HG02678 (cell line): Measurements from ENCODE around the gene RDX.
"Not testable (repeated sequence)": the region's sequence is repeated elsewhere in the genome, so short reads cannot be mapped to it uniquely, and the experiment has no call there.

Source experiments
- ATAC-seq: cut with Tn5 transposase; IDR thresholded peaks from one replicate; pipeline ENCODE4 v1.9.1; 2021; ENCODE audit warnings: mild to moderate bottlenecking, moderate library complexity; ENCODE audit not compliant: unreplicated experiment

Gene RDX

GRCh38 chr11:110280595-110280994 lies 15.8 kb downstream of the RDX start:
- ATAC-seq = not testable (repeated sequence)

- ATAC-seq = no peak
Measured at GRCh38 chr11:110279881-110280280, 16.5 kb downstream of the RDX start.

DNA sequence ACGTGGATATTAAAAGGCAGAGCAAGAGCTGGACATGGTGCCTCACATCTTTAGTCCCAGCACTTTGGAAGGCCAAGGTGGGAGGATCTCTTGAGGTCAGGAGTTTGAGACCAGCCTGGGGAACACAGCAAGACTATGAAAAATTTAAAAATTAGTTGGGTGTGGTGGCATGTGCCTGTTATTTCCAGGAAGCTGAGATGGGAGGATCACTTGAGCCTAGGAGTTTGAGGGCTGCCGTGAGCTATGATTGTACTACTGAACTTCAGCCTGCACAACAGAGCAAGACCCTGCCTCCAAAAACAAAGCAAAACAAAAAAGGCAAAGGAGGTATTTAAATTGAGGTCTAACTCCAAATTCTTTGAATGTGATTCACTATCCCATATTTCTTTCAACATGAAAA lies 23.5 kb downstream of the RDX start:
- ATAC-seq = no peak

DNA sequence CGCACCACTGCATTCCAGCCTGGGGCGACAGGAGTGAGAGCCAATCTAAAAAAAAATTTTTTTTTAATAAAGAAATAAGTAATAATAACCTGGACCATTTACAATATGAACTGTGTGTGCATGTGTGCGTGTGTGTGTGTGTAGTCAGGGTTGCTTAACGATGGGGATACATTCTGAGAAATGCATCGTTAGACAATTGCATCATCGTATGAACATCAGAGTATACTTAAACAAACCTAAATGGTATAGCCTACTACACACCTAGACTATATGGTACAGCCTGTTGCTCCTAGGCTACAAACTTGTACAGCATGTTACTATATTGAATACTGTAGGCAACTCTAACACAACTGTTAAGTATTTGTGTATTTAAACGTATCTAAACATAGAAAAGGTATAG lies 26.4 kb downstream of the RDX start:
- ATAC-seq = no peak

- ATAC-seq = no peak
Measured at GRCh38 chr11:110268441-110268840, 28.0 kb downstream of the RDX start.

GRCh38 chr11:110262072-110262403 lies 34.4 kb downstream of the RDX start:
- ATAC-seq = no peak

DNA sequence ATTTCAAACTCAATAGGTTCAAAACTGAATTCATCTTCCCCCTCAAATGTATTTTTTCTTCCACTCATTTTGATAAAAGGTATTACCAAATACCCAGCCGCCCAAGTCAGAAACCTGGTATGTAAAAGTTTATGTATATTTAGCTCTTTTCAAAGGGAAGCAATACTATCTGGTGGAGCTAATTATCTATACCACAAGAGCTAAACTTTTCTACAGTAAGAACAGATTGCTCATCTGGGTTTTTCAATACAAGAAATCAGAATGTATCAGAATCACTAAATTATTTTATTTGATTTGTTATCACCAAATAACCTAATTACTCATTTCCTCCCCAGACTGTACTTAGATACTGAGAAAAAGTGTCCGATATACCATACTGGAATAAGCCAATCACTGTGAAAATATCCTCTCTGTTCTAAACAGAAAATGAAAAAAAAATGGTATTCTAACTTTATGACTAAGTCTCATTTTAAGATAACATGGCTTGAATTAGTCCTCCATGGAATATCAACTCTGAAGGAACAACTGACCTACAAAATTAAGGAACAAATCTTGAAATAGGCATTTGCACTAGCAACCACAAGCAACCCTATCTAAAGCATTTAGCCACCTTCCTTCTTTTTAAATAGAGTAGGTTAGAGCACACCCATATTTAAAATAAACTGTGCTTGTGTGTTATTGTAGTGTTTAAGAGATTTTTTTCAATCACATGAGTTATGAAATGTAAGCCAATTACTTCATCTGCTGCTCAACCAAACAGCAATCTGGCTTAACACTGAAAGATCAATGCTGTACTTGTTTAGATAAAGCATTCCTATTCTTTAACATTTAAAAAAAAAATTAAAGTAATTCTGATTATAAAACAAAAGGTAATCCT lies 35.0 kb downstream of the RDX start:
- no peak for ATAC-seq

GRCh38 chr11:110253525-110253924 lies 42.9 kb downstream of the RDX start:
- no peak for ATAC-seq

GRCh38 chr11:110251836-110252235 lies 44.6 kb downstream of the RDX start:
- no peak for ATAC-seq

DNA sequence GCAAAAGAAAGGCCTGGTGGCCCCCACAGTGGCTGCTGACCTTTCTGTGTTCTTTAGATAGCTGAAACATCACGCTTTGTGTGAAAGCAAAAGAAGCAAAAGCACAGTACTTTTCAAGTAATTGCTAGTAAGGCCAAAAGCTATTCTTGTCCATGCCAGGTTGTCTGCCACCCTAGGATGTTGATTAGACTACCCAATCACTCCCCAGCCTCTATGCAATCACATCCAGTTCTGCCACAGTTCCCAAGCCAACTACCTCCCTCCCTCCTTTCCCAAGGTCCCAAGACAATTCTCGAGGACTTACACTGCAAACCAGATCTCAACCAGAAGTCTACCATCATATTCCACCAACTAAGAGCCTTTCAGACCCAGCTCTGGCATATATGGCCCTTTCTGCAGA lies 46.2 kb downstream of the RDX start:
- ATAC-seq = no peak

DNA sequence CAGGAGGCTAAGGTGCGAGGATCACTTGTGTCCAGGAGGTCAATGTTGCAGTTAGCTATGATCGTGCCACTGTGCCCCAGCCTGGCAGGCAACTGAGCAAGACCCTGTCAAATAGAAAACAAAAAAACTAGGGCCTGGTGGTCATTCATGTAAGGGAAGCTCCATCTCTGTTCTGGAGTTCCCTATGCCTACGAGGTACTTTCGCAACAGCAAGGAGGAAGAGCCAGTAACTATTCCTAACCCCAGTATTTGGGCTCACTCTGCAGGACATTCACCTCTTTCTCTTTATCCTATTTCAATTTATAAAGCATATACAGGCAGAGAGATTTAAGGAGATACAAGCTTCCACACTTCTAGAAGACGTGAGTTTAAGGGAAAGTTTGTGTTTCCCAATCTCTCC lies 46.6 kb downstream of the RDX start:
- no peak for ATAC-seq

DNA sequence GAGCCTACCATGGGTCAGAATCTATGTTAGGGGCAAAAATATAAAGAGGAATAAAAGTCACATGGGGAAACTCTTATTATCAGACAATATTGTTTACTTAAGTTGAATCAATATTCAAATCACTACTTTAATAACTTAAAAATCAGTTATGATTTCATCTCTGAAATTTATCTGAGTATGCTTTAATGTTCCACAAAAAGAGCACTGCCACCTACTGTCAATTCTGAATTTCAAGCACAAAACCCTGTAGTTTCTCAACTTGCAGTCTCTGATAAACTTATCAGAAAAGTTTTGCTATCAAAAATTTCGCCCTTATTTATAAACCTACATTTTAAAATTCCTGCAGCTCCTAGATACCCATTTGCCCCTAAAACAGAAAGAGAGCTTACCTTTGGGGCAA lies 47.3 kb downstream of the RDX start:
- no peak for ATAC-seq

DNA sequence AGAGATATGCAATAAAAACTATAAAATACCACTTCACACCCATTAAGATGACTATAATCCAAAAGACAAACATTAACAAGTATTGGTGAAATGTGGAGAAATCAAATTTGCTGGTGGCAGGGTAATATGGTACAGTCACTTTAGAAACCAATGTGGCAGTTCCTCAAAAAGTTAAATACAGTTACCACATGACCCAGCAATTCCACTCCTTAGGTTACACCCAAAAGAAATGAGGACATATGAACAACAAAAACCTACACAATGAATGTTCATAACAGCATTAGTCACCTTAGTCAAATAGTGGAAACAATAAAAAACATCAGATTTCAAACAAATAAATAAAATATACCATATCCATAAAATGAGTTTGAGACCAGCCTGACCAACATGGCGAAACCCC lies 52.6 kb downstream of the RDX start:
- no peak for ATAC-seq

- no peak for ATAC-seq
Measured at GRCh38 chr11:110242746-110243145, 53.7 kb downstream of the RDX start.

- ATAC-seq = no peak
Measured at GRCh38 chr11:110242188-110242587, 54.2 kb downstream of the RDX start.

DNA sequence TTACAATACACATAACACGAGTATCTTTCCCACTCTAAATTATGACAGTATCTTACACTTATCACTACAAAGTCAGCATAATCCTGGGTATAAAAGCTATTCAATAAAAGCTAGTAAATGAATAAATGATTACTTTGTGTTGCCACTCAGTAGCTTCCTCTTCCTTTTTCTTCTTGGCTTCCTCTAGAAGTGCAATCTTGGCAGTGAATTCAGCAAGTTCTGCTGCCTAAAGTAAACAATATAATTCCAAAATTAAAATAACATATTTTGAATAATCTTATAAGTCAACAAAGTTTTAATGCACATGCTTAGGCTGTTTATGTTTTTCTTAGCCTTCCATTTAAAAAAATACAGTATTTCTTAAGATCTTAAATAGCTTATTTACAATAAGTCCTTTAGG lies 60.4 kb downstream of the RDX start:
- ATAC-seq = no peak

DNA sequence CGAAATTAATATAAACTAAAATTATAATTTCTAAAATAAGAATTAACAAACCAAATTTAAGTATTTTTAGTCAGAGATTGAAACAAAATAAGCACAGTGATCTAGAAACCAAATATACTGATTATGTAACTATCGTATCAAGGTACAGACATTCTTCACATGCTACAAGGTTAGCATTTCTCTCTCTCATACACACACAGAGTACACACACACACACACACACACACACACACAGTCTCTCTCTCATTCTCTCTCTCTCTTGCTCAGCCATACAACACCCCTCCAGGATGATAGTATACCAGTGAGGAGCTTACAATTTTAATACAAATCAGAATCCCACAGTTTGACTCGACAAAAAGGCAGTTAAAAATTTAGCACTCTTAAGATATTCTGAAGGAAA lies 66.0 kb downstream of the RDX start:
- ATAC-seq = no peak

DNA sequence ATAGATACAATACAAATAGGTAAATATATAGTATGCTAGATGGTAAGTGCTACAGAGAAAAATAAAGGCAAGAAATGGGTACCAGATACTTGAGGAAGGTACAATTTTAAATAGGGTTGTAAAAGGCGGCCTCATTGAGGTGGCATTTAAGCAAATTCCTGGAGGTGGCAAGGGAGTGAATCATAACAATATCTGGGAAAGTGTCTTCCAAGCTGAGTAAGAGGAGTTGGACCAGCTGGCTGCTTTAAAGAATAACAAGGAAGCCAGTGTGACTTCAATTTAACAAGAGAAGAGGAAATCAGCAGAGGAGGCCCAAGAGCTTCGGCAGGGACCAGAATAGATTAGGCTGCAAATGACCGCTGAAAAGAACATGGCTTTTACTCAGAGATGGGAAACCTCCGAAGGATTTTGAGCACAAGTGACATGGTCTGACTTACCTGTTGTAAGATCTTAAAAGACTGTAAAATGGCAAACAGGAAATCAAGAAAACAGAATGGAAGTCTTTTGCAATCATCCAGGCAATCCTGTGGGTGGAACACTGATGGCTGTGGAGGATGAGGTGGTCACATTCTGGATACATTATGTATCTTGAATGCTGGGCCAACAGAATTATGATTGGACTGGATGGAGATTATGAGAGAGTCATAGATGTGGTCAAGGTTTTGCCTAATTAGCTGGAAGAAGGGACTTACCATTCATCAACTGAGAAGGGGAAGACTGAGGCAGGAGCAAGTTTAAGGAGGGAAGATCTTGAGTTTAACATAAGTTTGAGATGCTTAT lies 77.2 kb downstream of the RDX start:
- ATAC-seq = no peak

GRCh38 chr11:110217936-110218335 lies 78.5 kb downstream of the RDX start:
- no peak for ATAC-seq

GRCh38 chr11:110217223-110217877 lies 79.1 kb downstream of the RDX start:
- ATAC-seq = no peak

DNA sequence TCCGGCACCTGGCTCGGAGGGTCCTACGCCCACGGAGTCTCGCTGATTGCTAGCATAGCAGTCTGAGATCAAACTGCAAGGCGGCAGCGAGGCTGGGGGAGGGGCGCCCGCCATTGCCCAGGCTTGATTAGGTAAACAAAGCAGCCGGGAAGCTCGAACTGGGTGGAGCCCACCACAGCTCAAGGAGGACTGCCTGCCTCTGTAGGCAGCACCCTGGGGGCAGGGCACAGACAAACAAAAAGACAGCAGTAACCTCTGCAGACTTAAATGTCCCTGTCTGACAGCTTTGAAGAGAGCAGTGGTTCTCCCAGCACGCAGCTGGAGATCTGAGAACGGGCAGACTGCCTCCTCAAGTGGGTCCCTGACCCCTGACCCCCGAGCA lies 87.1 kb downstream of the RDX start:
- not testable (repeated sequence) for ATAC-seq
